Measurements from ENCODE around the gene GLT1D1.

GLT1D1 gene

DNA sequence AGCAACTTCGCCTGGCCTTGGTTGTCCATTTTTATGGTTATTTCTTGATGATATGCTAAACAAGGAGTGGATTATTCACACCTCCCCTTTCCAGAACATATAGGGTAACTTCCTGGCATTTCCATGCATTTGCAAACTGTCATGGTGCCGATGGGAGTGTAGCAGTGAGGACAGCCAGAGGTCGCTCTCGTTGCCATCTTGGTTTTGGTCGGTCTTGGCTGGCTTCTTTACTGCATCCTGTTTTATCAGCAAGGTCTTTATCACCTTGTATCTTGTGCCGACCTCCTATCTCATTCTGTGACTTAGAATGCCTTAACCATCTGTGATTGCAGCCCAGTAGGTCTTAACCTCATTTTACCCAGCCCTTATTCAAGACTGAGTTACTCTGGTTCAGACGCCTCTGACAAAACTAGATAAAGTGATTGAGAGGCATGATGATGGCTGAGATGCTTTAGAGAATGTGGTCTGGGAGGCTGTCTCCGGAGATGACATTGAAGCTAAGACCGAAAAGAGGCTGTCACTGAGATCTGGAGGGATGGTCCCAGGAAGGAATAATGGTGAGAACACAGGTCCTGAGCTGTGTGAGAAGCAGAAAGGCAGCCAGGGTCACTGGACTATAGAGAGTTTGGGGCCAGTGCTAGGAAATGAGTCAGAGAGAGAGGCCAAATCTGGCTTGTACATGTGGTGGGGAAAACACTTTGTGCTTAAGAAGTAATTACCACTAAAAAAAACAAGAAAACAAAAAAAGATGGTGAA, 2.9 kb downstream of the GLT1D1 start:
- no peak for DNase-seq

DNA sequence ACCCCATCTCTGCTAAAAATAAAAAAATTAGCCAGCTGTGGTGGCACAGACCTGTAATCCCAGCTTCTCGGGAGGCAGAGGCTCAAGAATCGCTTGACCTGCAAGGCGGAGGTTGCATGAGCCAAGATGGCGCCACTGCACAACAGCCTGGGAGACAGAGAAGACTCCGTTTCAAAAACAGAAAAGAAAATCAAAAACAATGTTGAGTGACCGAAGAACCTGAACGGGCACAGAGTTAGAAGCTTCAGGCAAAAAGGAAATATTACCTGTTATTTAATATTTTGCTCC, 3.5 kb downstream of the GLT1D1 start:
- DNase-seq = no peak

DNA sequence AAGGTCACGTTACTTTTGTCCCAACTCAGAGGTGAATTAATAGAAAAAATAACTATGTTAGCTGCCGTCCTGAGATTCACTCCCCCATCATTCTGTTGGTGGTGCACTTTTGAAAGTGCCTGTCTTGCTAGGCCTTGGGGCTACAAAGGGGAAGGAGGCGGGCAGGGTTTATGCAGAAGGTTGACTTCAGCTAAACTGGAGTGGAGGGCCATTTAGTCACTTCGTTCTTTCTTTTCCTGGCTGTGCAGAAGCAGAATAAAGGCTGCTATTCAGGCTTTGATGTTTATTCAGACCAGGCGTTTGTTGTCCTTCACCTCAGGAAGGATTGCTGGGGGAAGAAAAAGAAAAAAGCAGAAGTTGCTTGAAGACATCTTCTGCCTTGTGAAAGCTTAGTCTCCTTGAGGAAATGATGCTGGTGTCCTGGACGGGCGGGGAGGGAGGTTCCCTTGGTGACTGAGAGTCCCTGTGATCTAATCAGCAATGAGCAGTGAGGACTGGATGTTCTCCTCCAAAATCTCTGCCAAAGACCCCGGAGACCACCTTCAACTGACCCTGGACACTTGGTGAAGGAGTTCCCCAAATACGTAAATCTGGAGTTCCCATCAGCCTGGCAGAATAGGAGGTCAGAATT, 4.0 kb downstream of the GLT1D1 start:
- DNase-seq = peak; percentile 11

DNA sequence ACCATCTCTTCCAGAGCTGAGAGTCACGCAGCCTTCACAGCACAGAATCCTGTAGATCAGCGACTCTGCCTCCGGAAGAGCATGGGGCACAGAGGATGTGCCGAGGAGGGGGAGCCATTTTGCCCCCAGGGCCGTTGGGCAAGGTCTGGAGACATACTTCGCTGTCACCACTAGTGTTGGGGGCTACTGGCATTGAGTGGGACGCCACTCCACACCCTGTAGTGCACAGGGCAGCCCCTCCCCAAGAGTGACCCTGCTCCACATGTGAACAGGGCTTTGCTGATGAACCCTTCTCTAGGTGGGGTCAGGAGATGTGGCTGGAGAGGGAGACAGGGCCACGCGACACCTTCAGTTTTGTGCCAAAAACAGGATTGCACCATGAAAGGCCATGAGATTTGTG, 6.0 kb downstream of the GLT1D1 start:
- DNase-seq = no peak

DNA sequence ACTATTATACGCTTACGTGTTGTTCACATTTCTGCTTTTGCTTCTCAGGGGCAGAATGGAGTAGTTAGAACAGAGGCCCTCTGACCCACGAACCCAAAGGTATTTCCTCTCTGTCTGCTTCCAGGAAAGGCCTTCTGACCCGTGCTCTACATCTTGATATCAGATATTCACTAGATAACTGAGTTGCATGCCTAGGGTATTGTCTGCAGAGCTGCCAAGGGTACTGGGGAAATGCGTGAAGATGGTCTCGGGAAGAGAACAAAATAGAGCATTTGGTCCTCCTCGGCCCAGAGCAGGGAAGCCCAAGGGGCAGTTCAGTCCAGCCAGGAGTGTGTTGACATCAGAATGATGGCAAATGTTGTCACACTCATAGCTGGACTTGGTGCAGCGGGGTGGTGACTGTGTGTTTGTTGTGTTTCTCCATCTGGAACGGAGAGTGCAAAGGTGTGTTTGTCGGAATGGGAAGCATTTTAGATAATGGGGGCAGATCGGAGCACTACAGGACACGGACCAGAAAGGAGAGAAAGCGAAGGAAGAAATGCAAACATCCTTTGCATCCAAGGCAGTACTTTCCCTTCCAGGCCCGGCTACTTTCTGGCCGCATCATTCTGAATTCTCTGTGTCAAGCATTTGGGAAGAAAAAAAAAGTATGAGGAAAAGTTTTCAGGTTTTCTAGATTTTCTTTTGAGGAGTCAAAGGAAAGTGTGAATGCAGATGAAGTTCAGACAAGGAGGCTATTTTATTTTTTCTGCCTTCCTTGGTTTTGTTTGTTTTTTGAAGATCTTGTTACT, 8.1 kb downstream of the GLT1D1 start:
- no peak for DNase-seq

DNA sequence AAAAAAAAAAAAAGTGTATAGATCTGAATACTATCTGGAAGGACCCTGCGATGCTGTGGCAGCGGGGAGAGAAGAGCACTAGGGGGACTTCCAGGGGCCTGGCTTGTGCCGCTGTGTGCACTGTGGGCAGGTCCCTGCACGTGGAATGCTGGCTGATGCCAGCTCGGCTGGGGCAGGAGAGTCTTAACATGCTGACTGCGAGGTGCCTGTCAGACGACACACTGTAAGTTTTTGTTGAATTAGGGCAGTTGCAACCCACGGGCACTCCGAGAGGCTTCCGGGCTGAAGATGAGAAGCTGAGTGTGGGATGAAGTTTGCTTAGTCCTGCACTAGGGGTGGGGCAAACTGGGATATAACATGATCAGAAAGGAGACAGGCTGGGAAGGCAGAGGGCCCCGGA, 10.7 kb downstream of the GLT1D1 start:
- no peak for DNase-seq

DNA sequence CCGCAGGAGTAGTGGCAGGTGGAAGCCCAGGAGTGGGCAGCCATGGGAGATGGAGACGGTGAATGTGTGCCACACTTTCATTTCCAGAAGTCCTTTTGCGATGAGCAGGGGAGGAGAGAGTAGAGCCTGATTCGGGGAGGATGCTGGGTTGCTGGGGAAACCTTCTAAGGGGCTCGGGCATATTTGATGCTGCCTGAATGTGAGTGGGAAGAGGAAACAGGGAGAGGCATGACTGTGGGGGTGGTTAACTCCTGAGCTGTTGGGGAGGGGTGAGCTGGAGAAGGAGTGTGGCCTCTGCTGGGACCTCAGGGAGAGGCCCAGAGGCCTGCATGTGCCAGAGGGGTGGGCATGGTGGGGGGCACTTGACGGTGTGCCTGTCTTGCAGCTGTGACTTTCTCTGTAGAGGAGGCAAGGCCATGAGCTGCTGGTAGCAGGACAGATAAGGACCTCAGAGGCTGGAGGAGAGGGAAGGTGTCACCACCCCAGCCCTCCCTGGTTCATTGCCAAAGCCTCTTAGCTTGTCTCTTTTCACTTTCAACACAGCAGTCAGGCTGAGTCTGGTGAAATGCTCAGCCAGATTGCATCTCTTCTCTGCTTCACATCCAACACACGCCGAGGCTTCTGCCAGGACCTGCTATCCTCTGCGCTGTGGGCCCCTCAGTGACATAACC, 11.4 kb downstream of the GLT1D1 start:
- peak; percentile 17 for DNase-seq

DNA sequence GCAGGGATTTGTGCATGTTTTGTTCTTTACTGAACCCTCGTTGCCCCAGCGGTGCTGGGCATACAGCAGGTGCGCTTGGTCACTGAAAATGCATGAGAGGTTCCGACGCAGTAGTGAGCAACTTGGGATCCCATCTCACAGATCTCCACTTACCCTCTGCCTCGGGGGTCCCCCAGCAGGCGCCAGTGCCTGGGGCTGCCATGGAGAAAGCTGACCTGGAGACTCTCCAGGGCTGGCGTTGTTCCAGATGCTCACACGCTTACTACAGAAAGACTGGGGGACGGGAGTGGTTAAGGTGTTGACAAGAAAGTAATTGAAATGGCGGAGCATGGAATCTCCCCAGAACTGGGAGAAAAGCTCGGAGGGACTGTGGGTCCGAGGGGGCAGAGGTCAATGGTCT, 14.2 kb downstream of the GLT1D1 start:
- no peak for DNase-seq

DNA sequence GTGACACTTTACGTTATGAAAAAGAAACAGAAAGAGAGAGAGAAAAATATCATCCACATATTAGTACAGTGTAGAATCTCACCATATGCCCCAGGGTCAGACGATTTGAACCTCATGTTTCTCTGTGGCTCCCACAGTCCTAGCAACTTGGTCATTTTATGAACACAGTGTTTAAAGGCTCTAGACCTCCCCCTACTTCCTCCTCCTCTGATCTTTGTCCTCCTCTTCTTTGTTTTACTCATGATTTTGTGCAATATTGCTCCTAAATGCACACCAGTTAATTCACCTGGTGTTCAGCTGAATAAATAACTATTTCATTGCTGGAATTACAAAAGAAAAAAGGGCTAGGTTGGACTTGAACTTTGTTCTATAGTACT, 18.2 kb downstream of the GLT1D1 start:
- no peak for DNase-seq

DNA sequence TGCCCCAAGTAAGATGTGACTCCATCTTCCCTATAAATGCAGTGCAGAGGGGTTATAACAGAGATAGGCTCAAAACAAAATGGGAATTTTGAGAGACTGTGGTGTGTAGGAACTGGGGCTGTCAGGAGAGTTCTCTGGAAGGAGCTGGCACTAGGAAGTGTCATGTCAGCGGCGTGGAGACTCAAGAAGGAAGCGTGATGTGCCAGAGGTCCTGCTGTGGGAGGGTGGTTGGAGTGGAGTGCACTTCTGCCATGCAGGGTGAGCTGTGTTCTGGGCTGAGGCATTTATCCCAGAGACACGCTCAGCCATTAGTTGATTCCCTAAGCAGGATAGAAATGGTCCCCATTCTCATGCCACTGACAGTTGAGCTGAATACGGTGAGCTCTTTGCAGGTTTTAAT, 19.0 kb downstream of the GLT1D1 start:
- no peak for DNase-seq

DNA sequence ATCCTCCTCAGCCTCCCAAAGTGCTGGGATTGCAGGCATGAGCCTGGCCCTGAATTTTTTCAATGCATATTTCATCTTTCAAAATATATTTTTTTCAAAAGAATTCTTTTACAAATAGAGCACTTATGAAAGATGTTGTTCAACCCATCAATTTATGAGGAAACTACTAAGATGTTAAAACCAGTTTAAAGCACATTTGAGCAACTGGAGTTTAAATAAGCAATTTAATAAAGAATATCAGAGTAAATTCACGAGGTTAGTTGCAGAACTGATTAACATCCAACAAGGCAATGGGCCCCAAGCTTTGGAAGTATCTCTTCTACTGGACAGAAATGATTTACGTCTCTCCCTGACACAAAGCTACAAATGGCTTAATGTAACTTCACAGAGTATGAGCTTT, 23.3 kb downstream of the GLT1D1 start:
- DNase-seq = no peak

DNA sequence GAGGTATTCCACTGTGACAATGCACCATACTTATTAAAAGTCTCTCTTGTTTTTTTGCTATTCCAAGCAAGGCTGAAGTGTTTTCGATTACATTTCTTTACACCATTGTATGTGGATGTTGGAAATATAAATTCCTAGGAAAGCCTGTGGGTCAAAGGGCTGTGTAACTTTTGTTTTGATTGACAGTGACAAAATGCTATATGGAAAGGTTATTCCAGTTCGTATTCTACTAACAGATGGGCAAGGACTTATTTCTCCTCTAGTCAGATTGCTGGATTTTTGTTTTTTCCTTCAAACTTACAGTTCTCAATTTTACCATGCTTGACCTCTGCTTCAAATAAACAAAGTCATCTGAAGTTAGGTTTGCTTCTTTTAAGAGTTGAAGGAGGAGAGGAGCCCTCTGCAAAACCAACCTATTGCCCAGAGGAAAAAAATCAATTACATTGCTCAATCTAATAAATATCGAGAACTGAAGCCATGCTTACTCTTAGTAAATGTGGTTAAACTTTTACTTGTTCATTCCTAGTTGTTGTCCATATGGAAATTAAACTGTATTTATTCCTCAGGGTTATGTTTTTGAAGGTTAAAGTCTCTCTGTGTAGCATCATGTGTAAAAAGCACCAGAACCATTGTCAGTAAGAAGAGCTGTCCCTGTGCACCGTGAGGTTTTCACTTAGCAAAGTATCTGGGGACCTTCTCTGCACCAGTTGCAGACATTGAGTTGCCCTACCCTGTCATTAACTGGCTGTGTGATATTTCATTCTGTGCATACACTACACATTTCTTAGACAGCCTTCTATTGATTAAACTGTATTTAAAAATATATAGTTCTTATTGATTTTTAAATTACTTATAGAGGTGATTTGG, 26.9 kb downstream of the GLT1D1 start:
- no peak for DNase-seq

DNA sequence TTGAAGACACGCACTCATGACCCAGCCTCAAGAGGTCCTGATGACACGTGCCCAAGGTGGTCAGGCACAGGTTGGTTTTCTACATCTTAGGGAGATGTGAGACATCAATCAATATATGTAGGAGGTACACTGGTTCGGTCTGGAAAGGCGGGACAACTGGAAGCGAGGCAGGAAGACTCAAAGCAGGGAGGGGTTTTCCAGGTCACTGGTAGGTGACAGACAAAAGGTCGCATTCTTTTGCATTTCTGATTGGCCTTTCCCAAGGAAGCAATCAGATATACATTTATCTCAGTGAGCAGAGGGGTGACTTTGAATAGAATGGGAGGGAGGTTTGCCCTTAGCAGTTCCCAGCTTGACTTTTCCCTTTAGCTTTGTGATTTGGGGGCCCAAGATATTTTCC, 38.6 kb downstream of the GLT1D1 start:
- no peak for DNase-seq

DNA sequence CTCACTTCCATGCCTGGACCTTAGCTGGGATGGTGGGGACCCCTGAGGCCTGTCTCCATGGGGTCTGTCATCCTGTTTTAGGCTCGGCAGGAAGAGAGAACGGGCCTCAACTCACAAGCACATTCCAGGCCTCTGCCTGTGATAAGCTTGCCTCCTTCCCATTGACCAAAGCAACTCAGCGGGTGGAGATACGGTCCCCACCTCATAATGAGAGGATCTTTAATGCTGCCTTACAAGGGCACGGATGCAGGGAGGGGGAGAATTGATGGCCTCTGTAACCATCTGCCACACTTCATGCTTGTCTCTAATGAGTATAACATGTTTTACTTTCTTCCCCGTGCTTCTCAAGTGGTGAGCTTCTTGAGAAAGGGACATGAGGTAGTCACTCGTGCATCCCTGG, 50.0 kb downstream of the GLT1D1 start:
- no peak for DNase-seq

DNA sequence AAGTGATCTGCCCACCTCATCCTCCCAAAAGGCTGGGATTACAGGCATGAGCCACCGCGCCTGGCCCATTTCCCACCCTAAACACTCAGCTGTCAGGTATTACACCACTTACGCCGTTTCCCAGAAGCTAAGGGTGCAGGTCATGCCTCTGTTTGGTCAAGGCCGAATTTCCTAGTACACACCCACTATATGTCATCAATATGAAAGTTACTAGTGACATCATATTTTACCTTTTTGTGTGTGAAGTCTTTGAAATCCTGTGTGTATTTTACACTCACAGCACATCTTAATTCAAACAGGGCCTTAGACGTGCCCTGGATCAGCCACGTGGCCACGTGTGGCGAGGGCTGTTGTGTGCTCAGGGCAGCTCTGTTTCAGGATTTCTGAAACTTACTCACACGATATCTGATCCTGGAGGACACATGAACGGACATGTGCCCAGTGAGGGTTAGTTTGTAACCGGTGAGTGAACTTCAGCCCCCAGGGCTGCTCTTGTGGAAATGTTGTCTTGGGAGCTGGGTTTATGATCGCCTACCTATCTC, 51.8 kb downstream of the GLT1D1 start:
- DNase-seq = no peak

DNA sequence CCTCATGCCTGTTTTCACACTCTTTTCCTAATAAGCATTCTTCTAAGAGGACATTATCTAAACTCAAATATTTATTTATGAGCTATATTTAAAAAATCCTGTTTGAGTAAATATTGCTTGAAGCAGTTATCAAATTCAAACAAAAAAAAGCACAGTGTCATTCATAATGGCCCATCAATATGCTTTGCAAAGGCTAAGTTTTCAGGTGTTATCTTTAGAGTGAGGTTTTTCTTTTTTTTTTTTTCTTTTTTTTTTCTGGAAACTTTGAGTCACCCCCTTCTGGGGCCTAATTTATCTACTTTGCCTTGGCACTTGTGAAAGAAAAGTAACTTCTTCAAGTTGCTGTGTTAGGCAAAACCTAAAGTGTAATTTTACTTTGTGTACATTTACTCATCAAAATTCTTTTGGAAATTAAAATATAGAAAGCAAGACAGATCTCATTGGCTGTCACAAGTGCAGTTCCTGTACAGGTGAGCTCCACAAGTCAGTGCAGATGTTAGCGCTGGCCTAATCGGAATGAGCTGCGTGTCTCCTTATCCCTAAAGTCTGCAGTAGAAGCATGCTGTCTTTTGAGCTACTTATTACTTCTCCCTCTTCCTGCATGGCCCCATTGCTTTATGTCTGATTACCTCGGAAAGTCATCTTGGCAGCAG, 53.3 kb downstream of the GLT1D1 start:
- no peak for DNase-seq

DNA sequence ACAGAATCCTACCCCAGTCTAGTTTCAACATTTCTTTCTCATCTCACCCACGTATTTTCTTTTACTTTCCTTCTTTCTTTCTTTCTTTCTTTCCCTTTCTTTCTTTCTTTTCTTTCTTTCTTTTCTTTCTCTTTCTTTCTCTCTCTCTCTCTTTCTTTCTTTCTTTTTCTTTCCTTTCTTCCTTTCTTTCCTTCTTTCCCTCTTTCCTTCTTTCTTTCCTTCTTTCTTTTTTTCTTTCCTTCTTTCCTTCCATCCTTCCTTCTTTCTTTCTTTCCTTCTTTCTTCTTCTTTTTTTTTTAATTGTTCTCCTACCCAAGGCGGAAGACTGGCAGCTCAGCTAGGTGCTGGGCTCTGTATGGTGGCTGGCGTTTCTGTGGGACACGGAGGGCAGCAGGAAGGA, 55.0 kb downstream of the GLT1D1 start:
- no peak for DNase-seq

DNA sequence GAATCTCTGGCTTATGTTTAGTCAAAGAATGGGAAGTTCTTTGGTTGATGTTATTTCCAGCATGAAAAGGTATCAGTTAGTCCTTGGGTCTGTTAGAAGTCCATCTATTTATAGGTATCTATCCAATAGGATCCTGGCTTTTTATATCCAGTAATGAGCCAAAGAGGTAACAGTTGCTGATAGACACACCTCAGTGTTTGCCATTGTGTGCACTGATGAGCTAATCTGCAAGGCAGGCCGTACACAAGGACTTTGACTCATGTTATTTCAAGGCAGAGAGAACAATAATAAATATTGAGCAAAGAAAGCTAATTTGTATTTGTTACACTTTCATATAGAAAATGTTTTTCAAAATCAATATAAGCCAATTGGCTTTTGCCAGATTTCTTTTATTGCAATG, 56.4 kb downstream of the GLT1D1 start:
- no peak for DNase-seq

DNA sequence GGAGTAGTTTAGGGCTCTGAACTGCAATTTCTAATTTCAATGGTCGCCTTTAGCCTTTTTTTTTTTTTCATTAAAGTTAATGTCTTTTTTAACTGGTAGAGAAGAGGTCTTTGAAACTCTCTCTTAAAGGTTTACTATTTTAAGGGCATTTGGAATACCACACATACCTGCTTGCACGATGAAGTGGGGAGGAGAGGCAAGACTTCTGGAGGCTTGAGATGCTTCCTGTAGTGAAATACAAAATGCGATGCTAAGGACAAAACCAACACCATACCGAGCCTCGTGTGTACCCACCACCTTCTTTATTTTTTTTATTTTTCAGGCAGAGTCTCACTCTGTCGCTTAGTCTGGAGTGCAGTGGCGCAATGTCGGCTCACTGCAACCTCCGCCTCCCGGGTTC, 57.4 kb downstream of the GLT1D1 start:
- no peak for DNase-seq

DNA sequence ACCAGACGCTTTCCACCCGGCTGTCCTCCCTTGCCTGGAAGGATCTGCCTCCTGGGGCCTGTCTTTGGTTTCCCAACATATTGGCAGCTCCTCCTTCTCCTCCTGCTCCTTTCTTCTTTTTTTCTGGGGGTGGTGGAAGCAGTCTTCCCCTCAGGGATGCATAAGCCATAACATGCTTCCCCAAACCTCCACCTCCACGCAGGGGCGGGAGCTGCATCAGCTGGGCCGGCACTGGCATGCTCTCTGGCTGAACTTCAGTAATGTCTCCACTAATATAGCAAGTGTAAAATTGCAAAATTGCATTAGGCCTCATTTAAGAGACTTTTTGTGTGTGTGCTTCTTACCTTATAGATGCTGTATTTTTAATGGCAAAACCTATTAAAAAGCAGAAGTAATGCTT, 58.6 kb downstream of the GLT1D1 start:
- no peak for DNase-seq

DNA sequence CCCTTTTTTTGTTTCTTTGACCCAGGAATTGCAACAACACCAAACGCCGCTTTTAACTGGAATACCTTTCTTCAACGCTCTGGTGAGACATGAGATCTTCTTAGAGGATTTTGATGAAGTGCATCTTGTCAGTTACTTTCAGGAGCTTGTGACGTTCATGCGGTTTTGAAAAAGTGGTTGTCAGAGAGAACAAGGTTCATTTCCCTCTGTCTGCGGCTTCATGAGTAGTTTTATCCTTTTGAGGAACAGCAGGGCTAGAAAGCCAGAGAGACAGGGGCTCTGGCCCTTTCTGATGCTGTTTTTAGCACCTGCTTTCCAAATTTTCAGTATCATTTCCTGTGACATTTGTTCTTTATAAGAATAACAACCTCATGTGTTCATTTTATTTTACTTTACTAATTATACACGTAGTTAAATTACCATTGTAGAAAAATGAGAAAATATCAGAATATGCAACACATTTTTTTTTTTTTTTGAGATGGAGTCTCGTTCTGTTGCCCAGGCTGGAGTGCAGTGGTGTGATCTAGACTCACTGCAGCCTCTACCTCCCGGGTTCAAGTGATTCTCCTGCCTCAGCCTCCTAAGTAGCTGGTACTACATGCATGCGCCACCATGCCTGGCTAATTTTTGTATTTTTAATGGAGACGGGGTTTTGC, 61.8 kb downstream of the GLT1D1 start:
- DNase-seq = peak; percentile 52
